GM18907 (cell line): Measurements from ENCODE around the gene VWA2.

Experiments
- ATAC-seq: cut with Tn5 transposase; IDR thresholded peaks from one replicate; pipeline ENCODE4 v1.9.1; 2021; ENCODE audit warnings: mild to moderate bottlenecking, moderate library complexity; ENCODE audit not compliant: unreplicated experiment

The VWA2 gene

GRCh38 chr10:114274616-114275453, 35.8 kb downstream of the VWA2 start:
- no peak for ATAC-seq

GRCh38 chr10:114276066-114276465, 37.0 kb downstream of the VWA2 start:
- no peak for ATAC-seq

GRCh38 chr10:114276671-114277070, 37.6 kb downstream of the VWA2 start:
- ATAC-seq: no peak

- ATAC-seq: no peak
These were observed 39.3 kb downstream of the VWA2 start for GRCh38 chr10:114278140-114278883.

GRCh38 chr10:114278884-114279191, 39.8 kb downstream of the VWA2 start:
- ATAC-seq: no peak

- ATAC-seq: no peak
These were observed 40.2 kb downstream of the VWA2 start for GRCh38 chr10:114279289-114279688.

GRCh38 chr10:114279901-114280644, 41.0 kb downstream of the VWA2 start:
- ATAC-seq: no peak

GRCh38 chr10:114281006-114281405, 42.0 kb downstream of the VWA2 start:
- ATAC-seq: no peak

GRCh38 chr10:114281461-114281860, 42.4 kb downstream of the VWA2 start:
- ATAC-seq: no peak

GRCh38 chr10:114282526-114282925, 43.5 kb downstream of the VWA2 start:
- ATAC-seq: no peak

- no peak for ATAC-seq
These were observed 44.0 kb downstream of the VWA2 start for GRCh38 chr10:114283091-114283490.

- no peak for ATAC-seq
These were observed 44.6 kb downstream of the VWA2 start for GRCh38 chr10:114283535-114284234.

GRCh38 chr10:114284346-114285071, 45.5 kb downstream of the VWA2 start:
- no peak for ATAC-seq

GRCh38 chr10:114285961-114286441, 46.9 kb downstream of the VWA2 start:
- no peak for ATAC-seq

- ATAC-seq: no peak
These were observed 47.9 kb downstream of the VWA2 start for GRCh38 chr10:114286921-114287320.

GRCh38 chr10:114288424-114289095, 49.5 kb downstream of the VWA2 start:
- ATAC-seq: no peak

- no peak for ATAC-seq
These were observed 50.0 kb downstream of the VWA2 start for GRCh38 chr10:114289096-114289436.

GRCh38 chr10:114290038-114290437, 51.0 kb downstream of the VWA2 start:
- no peak for ATAC-seq

GRCh38 chr10:114291076-114291475, 52.0 kb downstream of the VWA2 start:
- no peak for ATAC-seq

- no peak for ATAC-seq
These were observed 52.5 kb downstream of the VWA2 start for GRCh38 chr10:114291516-114291915.
